Dedifferentiated amniotic fluid mesenchymal stem cell (primary cell): Measurements from ENCODE around the gene HSP90AA1.
"Not testable (repeated sequence)": the region's sequence is repeated elsewhere in the genome, so short reads cannot be mapped to it uniquely, and the experiment has no call there.

Experiments
- DNase-seq: peaks from one replicate; pipeline ENCODE4 v3.0.0-alpha.2; 2016; ENCODE audit errors: extremely low spot score

HSP90AA1 gene

DNA sequence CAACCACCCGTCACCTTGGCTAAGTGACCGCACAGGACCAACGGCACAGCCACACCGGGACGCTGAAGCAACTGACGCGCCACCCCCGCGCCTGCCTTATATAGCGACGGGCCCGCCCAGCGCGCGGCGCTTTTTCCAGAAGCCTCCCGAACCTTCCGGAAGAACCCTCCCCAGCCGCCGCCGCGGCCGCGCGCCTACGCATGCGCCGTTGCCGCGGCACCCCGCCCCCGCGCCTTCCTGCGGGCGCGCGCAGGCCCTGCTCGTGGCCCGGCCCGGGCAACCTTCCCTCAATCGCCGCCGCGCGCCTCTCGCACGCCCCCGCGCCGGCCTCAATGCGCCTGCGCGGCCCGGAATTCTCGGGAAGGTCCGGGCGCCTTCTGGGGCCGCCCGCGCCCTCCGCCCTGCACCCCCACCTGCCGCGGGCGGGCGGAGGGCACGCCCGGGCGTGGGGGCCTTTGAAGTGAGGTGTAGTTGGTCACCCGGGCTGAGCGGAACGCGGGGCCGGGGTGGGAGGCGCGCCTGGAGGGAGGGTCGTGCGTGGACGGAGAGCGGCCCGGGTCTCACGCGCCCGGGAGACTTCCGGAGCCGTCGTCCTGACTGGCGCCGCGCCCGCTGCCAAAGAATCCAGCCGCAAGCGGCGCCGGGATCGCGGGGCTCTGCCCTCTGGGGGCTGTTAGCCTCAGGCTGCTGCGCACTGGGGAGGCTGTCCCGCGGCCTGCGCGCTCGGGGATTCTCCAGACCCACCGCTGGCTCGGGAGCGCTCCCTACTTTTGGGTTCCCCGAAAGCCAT lies at the start of gene HSP90AA1:
Gene HSP90AA1 (minus strand): TSS at position 73 of the 790 bp plus-strand sequence. CDS start 666 bp downstream, outside the sequence.
- DNase-seq, result peak; percentile 82

DNA sequence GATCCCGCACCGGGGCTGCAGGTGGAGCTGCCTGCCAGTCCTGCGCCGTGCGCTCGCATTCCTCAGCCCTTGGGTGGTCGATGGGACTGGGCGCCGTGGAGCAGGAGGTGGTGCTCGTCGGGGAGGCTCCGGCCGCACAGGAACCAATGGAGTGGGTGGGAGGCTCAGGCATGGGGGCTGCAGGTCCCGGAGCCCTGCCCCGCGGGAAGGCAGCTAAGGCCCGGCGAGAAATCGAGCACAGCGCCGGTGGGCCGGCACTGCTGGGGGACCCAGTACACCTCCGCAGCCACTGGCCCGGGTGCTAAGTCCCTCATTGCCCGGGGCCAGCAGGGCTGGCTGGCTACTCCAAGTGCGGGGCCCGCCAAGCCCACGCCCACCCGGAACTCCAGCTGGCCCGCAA lies 48.6 kb upstream of the HSP90AA1 start:
- DNase-seq, result not testable (repeated sequence)

DNA sequence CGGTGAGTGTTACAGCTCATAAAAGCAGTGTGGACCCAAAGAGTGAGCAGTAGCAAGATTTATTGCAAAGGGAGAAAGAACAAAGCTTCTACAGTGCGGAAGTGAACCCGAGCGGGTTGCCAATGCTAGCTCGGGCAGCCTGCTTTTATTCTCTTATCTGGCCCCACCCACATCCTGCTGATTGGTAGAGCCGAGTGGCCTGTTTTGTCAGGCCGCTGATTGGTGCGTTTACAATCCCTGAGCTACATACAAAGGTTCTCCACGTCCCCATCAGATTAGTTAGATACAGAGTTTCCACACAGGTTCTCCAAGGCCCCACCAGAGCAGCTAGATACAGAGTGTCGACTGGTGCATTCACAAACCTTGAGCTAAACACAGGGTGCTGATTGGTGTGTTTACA lies 47.9 kb upstream of the HSP90AA1 start:
- not testable (repeated sequence) for DNase-seq

DNA sequence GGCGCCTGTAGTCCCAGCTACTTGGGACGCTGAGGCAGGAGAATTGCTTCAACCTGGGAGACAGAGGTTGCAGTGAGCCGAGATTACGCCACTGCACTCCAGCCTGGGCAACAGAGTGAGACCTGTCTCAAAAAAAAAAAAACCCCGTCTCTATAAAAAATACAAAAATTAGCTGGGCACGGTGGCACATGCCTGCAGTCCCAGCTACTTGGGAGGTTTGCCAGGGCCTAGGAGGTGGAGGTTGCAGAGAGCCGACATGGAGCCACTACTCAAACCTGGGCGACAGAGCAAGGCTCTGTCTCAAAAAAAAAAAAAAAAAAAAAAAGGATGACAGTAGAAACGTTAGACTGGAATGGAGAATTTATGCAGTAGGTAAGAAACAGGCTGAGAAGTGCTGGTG lies 47.2 kb upstream of the HSP90AA1 start:
- DNase-seq, result not testable (repeated sequence)

DNA sequence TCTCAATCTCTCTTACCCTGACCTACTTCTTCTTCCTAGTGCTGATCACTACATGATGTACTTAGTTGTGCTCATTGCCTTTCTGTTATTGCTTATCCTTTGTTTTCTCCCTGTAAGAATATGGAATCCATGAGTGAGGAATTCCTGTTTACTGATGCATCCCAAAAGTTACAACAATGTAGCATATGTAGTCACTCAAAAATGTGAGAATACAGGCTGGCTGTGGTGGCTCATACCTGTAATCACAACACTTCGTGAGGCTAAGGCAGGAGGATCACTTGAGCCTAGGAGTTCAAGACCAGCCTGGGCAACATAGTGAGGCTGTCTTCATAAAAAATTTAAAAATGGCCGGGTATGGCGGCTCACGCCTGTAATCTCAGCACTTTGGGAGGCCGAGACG lies 44.9 kb upstream of the HSP90AA1 start:
- no peak for DNase-seq

DNA sequence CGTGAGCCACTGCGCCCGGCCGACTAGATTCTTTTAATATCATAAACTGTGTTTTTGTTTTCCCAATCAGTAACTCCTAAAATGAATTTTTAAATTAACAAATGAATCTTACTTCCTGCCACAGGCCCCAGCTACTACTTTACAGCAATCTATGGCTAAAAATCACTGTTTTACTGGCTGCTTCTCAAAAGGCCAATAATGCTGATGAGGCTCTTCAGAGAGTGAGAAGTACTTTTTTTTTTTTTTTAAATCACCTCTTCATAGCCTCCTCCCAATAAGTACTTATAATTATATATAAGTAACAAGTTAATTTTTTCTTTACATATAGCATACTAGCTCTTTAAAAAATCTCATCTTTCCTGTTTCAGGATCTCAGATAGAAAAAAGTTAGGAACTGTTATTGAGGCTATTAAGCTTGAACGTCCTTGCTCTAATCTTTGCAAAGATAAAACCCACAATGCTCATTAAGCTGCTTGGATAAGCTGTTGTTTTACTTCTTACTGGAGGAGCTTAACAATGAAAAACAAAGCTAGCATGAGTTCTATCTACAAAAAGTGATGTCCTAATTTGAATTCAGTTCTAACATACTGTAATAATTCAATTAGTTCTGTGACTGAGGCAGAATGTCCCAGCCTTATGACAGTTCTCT lies 40.1 kb upstream of the HSP90AA1 start:
- DNase-seq, result no peak

DNA sequence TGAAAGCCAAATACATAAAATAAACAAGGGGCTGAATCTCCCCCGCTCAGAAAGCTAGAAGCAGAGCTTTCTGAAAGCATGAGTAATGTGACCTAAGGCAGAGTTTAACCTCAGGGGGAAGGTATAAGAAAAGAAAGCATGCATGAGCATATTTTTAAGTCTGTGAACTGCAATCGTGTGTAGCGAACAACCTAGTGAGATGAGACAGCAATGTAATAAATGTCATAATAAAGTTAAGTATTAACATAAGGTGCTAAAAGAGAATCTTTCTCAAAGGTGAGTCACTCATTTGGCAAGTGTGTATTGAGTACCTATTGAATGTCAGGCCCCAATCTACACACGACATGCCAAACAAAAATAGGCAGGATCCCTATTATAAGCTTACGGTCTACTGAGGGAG lies 38.7 kb upstream of the HSP90AA1 start:
- no peak for DNase-seq

DNA sequence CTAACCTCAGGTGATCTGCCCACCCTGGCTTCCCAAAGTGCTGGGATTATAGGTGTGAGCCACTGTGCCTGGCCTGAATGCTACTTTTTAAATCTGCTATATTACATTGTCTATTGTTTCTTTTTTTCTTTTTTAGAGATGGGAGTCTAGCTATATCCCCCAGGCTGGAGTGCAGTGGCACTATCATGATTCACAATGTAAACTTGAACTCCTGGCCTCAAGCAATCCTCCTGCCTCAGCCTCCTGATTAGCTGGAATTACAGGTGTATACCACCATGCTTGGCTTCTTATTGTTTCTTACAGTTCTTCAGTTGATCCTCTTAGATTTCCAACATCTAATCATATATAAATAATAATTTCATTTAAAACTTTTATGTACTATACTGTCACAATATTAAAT lies 37.6 kb upstream of the HSP90AA1 start:
- DNase-seq, result no peak

DNA sequence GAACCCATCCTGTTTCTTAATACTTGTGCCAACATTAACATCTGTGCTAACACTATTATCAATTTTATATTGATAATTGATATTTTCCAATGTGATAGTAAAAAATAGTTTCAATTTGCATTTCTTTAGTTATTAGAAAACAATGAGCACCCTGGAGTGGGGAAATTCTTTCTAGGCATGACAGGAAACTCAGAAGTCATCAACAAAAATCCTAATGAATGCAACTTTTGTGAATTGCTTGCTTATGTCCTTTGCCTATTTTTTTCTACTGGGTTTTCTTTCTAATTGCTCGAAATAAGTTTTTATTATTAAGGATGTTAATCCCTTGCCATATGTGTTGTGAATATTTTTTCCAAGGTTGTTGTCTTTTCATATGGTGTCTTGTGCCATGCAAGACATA lies 34.7 kb upstream of the HSP90AA1 start:
- DNase-seq, result no peak

DNA sequence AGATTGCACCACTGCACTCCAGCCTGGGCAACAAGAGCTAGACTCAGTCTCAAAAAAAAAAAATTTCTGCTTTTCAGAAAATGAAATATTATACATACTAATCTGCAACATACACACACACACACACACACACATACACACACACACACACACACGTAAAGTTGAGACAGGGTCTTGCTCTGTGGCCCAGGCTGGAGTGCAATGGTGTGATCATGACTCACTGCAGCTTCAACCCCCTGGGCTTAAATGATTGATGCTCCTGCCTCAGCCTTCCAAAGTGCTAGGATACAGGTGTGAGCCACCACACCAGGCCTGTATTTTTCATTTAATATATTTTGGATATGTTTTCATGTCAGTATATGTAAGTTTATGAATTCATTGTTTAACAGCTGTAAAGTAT lies 34.0 kb upstream of the HSP90AA1 start:
- no peak for DNase-seq

DNA sequence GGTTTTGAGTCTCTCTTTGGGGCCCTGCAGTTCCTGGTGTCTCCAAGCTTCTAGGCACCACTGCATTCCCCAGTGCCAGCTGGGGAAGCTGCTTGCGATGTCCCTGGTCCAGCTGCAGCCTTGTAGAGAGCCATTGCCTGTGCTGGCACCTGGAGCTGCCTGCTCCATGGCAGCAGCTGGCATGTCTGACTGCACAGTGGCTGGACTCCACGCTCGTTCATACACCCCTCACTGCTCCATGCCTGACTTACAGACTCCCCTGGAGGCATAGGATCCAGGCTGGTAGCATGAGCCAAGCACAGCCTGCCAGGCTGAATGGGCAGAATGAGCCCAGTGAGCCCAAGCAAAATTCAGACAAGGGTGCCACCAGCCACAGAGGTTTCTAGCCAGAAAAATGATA lies 31.0 kb upstream of the HSP90AA1 start:
- no peak for DNase-seq

DNA sequence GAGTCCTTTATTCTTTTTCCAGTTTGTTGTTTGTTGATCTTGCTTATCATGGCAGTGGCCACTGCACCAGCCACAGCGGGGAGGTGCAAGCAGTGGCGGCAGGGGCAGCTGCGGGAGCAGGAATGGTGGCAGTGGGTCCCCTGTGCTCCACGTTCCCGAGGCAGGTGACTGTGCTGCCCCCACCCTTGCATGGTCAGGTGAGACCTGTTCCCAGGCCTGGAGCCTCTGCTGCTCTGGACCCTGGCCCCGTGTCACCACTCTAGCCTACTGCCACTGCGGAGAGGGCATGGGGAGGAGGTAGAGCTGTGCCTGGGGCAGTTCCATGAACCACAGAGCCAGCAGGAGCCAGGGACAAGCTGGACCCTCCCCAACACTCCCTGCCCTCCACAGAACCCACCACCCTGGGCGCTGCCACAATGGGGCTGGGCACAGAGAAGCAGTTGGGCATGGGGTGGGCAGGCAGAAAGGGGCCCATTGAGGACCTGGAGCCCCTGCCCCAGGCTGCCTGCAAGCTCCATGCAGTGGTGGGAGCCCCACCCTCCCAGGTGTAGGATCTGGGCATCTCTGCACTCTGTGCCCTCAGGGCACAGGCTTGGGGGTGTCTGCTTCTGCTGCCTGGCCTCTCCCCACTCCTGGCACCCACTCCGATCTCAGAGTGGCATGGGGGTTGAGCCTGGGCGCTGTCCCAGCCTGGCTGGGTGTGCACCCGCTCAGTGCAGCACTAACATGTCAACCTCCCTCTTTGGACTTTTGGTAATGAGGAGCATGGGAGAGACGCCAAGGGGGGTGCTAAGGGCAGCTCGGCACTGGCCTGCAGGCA lies 29.7 kb upstream of the HSP90AA1 start:
- no peak for DNase-seq

DNA sequence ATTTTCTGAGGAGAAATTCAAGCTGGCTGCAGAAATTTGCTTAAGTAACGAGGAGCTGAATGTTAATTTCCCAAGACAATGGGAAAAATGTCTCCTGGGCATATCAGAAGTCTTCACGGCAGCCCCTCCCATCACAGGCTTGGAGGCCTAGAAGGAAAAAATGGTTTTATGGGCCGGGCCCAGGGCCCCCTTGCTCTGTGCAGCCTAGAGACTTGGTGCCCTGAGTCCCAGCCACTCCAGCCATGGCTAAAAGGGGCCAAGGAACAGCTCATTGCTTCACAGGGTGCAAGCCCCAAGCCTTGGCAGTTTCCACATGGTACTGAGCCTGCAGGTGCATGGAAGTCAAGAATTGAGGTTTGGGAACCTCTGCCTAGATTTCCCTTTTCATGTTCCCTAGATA lies 24.3 kb upstream of the HSP90AA1 start:
- DNase-seq, result no peak

DNA sequence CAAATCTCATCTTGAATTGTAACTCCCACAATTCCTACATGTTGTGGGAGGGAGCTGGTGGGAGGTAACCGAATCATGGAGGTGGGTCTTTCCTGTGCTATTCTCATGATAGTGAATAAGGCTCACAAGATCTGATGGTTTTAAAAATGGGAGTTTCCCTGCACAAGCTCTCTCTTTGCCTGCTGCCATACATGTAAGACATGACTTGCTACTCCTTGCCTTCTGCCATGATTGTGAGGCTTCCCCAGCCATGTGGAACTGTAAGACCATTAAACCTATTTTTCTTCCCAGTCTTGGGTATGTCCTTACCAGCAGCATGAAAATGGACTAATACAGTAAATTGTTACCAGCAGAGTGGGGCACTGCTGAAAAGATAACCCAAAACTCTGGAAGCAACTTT lies 22.5 kb upstream of the HSP90AA1 start:
- DNase-seq, result not testable (repeated sequence)

DNA sequence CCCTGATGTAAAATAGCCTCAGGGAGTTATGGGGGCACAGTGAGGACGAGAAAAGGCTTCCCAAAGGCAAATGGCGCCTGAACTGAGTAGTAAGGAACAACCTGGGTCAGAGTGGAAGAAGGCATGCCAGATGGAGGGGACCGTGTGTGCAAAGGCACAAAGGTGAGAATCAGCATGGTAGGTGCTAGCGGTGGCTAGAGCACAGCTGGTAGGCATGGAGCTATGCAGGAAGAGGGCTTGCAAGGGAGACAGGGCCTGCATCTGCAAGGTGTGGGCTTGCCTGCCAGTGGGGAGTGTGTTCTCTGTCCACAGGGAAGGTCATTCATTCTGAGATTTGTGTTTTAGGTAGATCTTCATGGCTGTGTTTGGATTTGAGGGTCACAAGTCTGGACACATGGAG lies 18.5 kb upstream of the HSP90AA1 start:
- no peak for DNase-seq

DNA sequence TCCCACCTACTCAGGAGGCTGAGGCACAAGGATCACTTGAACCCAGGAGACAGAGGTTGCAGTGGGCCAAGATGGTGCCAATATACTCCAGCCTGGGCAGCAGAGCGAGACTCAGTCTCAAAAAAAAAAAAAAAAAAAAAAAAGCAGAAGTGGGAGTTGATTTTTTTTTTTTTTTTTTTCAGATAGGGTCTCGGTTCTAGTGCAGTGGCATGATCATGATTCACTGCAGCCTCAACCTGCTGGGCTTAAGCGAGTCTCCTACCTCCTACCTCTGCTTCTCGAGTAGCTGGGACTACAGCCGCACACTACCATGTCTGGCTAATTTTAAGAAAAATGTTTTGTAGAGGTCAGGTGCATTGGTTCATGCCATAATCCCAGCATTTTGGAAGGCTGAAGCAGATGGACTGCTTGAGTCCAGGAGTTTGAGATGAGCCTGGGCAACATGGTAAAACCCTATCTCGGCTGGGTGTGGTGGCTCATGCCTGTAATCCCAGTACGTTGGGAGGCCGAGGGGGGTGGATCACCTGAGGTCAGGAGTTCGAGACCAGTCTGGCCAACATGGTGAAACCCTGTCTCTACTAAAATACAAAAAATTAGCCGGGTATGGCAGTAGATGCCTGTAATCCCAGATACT lies 16.3 kb upstream of the HSP90AA1 start:
- no peak for DNase-seq

DNA sequence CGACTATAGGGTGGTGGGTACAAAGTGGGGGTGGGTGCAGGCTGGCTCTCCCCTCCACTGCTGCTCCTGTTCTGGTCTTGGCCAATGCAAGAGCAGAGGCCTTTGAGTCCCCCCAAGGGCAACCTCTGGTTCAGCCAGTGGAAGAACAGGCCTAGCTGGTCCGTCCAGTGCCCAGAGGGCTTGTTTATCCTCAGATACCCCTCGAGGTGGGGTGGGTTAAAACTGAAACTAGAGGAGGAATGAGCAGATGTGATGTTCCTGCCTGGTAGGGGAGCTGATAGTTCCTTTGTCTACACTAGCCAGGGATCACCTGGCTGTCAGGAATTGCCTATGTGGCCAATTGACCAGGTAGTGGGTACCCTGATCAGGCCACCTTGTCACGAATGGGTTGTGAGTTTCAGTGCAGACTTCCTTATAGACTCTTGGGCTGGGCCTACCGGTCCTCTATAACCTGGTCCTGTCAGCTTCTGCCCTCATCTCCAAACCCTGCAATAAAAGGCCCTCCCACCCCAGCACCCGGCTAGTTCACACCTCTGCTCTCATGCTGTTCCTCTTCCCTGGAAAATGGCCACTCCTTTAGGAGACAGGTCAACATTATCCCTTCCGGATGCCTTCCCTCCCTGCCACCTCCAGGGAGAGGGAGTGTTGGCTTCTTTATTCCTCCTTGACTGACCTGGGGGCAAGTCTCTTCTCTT lies 10.7 kb upstream of the HSP90AA1 start:
- no peak for DNase-seq

DNA sequence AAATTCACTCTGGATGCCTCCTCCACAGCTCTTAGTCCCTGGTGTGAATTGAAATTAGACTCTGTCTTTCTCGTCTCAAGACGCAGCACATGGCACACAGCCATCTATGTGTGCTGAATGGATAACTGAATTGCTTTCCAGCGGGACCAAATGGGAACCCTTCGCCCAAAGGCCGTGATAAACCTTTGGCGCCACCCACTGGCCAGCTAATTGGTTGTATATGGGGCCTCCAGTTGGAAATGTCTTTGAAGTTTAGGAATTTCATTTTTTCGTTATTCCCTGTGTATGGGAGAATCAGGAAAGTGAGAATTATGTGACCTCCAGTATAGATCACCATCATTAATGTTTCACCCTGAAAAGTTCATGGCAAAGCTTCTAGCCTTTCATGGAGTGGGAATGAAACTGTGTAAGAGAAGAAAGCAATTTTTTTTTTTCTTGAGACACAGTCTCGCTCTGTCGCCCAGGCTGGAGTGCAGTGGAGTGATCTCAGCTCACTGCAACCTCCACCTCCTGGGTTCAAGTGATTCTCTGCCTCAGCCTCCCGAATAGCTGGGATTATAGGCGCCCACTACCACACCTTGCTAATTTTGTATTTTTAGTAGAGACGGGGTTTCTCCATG lies 9.8 kb upstream of the HSP90AA1 start:
- DNase-seq, result peak; percentile 65

DNA sequence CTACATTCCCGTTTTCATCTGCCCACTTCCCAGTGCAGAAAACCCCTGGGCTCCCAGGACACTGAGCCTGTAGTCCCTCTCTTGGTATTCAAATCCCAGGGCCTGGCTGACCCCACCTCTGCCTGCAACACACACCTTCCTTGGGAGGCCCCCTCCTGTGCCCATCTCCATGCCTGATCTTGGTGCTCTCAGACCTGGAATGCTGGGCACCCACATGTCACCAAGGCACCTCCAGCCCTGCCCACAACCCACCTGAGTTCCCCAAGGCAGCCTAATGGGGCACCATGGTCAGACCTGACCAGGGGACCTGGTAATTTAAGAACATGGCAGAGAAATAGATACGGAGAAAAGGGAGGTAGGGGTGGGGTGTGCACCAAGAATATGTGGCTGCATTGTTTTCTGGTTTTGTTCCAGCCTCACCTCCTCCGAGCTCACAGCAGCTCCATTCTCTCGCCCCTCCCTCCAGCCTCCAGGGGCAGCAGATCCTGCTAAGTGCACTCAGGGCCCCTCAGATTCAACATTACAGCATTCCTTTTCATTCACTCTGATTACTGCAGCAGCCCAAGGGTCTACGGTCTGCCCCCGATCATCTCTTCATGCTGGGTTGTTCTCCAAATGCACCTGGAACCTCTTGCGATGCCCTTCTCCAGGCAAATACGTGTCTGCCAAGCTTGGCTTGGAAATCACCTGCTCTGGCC lies 9.2 kb upstream of the HSP90AA1 start:
- DNase-seq, result no peak

DNA sequence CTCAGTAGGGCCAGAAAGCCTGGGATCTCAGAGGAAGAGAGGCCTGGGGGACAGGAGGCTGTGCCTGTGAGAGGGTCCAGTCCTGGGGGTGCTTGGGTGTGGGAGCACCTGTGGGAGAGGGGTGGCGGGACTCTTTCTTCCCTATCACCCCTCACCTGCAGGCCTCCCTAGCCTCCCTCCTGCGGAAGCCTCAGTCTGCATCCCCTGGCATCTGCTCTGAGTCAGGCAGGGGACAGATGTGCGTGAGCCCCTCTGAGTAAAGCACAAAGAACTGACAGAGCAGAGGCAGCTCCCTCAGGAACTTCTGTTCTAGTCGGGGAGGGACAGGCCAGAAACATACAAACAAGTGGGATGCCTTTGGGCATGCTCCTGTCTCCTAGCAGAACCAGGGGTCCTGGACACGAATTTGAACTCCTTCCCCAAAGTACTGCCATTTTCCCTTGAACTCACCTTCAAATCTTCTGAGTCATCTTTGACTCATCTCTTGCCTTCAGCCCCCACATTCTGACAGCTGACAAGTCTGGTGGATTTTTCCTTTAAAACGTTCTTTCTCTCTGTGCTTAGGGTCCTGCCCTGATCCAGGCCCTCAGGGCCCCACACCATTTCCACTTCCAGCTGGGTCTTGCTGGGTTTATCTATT lies 8.5 kb upstream of the HSP90AA1 start:
- no peak for DNase-seq
